ENCODE measurements around the gene FNDC3B.
A peak's percentile ranks its signal among the peaks of the same experiment; 100 is the strongest.

The FNDC3B gene

GRCh38 chr3:172129498-172129849 is 90.1 kb downstream of the FNDC3B start:
- TF ChIP-seq EGR1 (IDR thresholded peaks at IDR 0.05) (no peak), NFIC (IDR thresholded peaks at IDR 0.05) (no peak), ZBTB7A (IDR thresholded peaks at IDR 0.05; ENCODE audit: low read depth) (no peak), CREB1 (IDR thresholded peaks at IDR 0.05; ENCODE audit: low read depth) (no peak), YY1 (IDR thresholded peaks at IDR 0.05; ENCODE audit: low read depth) (no peak), MAX (IDR thresholded peaks at IDR 0.05) (no peak), FOXM1 (IDR thresholded peaks at IDR 0.05; ENCODE audit: borderline replicate concordance, low read depth) (no peak), REST (IDR thresholded peaks at IDR 0.05; ENCODE audit: low read depth) (no peak), RAD21 (IDR thresholded peaks at IDR 0.05; ENCODE audit: low read depth) (no peak), USF1 (IDR thresholded peaks at IDR 0.05) (no peak), CEBPB (IDR thresholded peaks at IDR 0.05) (no peak), TCF12 (IDR thresholded peaks at IDR 0.05; ENCODE audit: low read depth) (no peak), EP300 (IDR thresholded peaks at IDR 0.05; ENCODE audit: borderline replicate concordance) (no peak), TEAD4 (IDR thresholded peaks at IDR 0.05) (no peak), TAF1 (IDR thresholded peaks at IDR 0.05; ENCODE audit: low read depth) (no peak)

GRCh38 chr3:172129850-172130716 is 90.7 kb downstream of the FNDC3B start:
- no peak for TF ChIP-seq NFIC (IDR thresholded peaks at IDR 0.05)
- peak; percentile 34; the same call in 1 of the 2 replicates for TF ChIP-seq EP300 (IDR thresholded peaks at IDR 0.05; ENCODE audit: borderline replicate concordance)
- TF ChIP-seq MAX (IDR thresholded peaks at IDR 0.05): peak; percentile 65
- 0 out of 2 replicates have a peak, but pooled peaks have one; percentile 20 for TF ChIP-seq USF1 (IDR thresholded peaks at IDR 0.05)
- TF ChIP-seq RAD21 (IDR thresholded peaks at IDR 0.05; ENCODE audit: low read depth): no peak
- TF ChIP-seq EGR1 (IDR thresholded peaks at IDR 0.05): no peak
- TF ChIP-seq CEBPB (IDR thresholded peaks at IDR 0.05): peak; percentile 98

GRCh38 chr3:172130717-172131050 is 91.3 kb downstream of the FNDC3B start:
- TF ChIP-seq CREB1 (IDR thresholded peaks at IDR 0.05; ENCODE audit: low read depth) (no peak), REST (IDR thresholded peaks at IDR 0.05; ENCODE audit: low read depth) (no peak), MAX (IDR thresholded peaks at IDR 0.05) (no peak), ZBTB7A (IDR thresholded peaks at IDR 0.05; ENCODE audit: low read depth) (no peak), RAD21 (IDR thresholded peaks at IDR 0.05; ENCODE audit: low read depth) (no peak), EGR1 (IDR thresholded peaks at IDR 0.05) (no peak), TEAD4 (IDR thresholded peaks at IDR 0.05) (no peak), CEBPB (IDR thresholded peaks at IDR 0.05) (no peak), YY1 (IDR thresholded peaks at IDR 0.05; ENCODE audit: low read depth) (no peak), FOXM1 (IDR thresholded peaks at IDR 0.05; ENCODE audit: borderline replicate concordance, low read depth) (no peak), NFIC (IDR thresholded peaks at IDR 0.05) (no peak), TAF1 (IDR thresholded peaks at IDR 0.05; ENCODE audit: low read depth) (no peak), EP300 (IDR thresholded peaks at IDR 0.05; ENCODE audit: borderline replicate concordance) (no peak), USF1 (IDR thresholded peaks at IDR 0.05) (no peak), TCF12 (IDR thresholded peaks at IDR 0.05; ENCODE audit: low read depth) (no peak)

- TF ChIP-seq MAX (IDR thresholded peaks at IDR 0.05) (no peak), USF1 (IDR thresholded peaks at IDR 0.05) (no peak)
These were observed 92.4 kb downstream of the FNDC3B start for GRCh38 chr3:172131746-172132145.

Data from Ishikawa (cell line).